GM18517 (cell line): ENCODE measurements around the gene ANO4.

Experiments used
- ATAC-seq: cut with Tn5 transposase; IDR thresholded peaks from one replicate; pipeline ENCODE4 v1.9.1; 2021; ENCODE audit warnings: mild to moderate bottlenecking, moderate library complexity; ENCODE audit not compliant: unreplicated experiment

The ANO4 gene

GRCh38 chr12:100801320-100801719, 6.7 kb downstream of the ANO4 start:
- ATAC-seq = no peak

- no peak for ATAC-seq
Observed at GRCh38 chr12:100808777-100809176, 14.2 kb downstream of the ANO4 start.

- ATAC-seq = no peak
Observed at GRCh38 chr12:100820314-100820713, 25.7 kb downstream of the ANO4 start.

- ATAC-seq = no peak
Observed at GRCh38 chr12:100823963-100824362, 29.4 kb downstream of the ANO4 start.

- ATAC-seq = no peak
Observed at GRCh38 chr12:100824476-100824875, 29.9 kb downstream of the ANO4 start.

GRCh38 chr12:100826323-100826722, 31.7 kb downstream of the ANO4 start:
- no peak for ATAC-seq

- ATAC-seq = no peak
Observed at GRCh38 chr12:100827901-100828520, 33.4 kb downstream of the ANO4 start.

- ATAC-seq = no peak
Observed at GRCh38 chr12:100830003-100830795, 35.6 kb downstream of the ANO4 start.

GRCh38 chr12:100833282-100833681, 38.7 kb downstream of the ANO4 start:
- ATAC-seq = no peak

GRCh38 chr12:100840748-100841147, 46.2 kb downstream of the ANO4 start:
- ATAC-seq = no peak

GRCh38 chr12:100842156-100842555, 47.6 kb downstream of the ANO4 start:
- ATAC-seq = no peak

- no peak for ATAC-seq
Observed at GRCh38 chr12:100843061-100843460, 48.5 kb downstream of the ANO4 start.

GRCh38 chr12:100845095-100845494, 50.5 kb downstream of the ANO4 start:
- no peak for ATAC-seq

GRCh38 chr12:100851637-100852036, 57.1 kb downstream of the ANO4 start:
- no peak for ATAC-seq

GRCh38 chr12:100857418-100857817, 62.8 kb downstream of the ANO4 start:
- ATAC-seq = no peak

- ATAC-seq = no peak
Observed at GRCh38 chr12:100857971-100858370, 63.4 kb downstream of the ANO4 start.

GRCh38 chr12:100858656-100859055, 64.1 kb downstream of the ANO4 start:
- no peak for ATAC-seq

- no peak for ATAC-seq
Observed at GRCh38 chr12:100859063-100859627, 64.6 kb downstream of the ANO4 start.

- no peak for ATAC-seq
Observed at GRCh38 chr12:100860611-100861010, 66.0 kb downstream of the ANO4 start.

GRCh38 chr12:100862676-100863075, 68.1 kb downstream of the ANO4 start:
- ATAC-seq = no peak

GRCh38 chr12:100864366-100864765, 69.8 kb downstream of the ANO4 start:
- no peak for ATAC-seq
